Tibial nerve (tissue), 4 donors: ENCODE data around the gene DENND4B.

Experiments used
- CTCF ChIP-seq, 5 experiments: fragments of 200-600 bp in 3 of 5; fragments of 450-650 bp in 2 of 5; sonication (generic) in 3 of 5; IDR thresholded peaks; one replicate each; pipeline ENCODE4 v1.5.1; 2016 to 2019; ENCODE audit warnings: antibody characterized with exemption in 5 of 5, mild to moderate bottlenecking in 3 of 5, moderate library complexity in 2 of 5
- EP300 ChIP-seq, 2 donors: sonication (generic); formaldehyde crosslinking; IDR thresholded peaks; one replicate each; pipeline ENCODE4 v1.6.1; 2017; ENCODE audit warnings: antibody characterized with exemption in 2 of 2, mild to moderate bottlenecking in 1 of 2

DNA sequence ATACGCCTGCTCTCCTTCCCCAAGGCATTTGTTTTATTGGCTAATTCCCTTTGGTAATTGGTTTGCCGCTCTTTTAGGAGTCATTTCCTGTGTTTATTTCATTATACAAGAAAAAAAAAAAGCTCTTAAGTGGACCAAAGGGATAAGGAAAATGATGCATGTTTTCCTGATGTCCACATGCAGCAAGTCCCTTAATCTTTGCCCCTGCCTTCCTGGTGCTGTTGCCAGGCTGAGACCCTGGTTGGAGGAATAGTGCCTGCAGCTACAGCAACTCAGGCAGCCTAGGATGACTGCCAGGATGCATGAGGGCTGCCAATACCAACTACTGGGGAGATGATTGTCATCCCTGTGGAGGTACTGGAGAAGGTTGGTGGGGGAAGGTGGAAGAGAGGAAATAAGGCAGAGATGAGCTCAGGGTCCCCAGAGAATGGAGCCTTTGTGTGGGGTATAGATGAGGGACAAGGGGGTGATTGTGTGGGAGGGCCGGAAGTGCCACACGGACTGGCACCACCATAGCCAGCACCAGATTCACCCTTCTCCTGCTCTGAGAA lies 17.7 kb downstream of the DENND4B start:
- no peak for TF ChIP-seq EP300 (IDR thresholded peaks at IDR 0.05)
- no peak for TF ChIP-seq CTCF (IDR thresholded peaks at IDR 0.05)
